Stromal cell of bone marrow (primary cell): ENCODE data around the gene CDIP1.
A peak's percentile ranks its signal among the peaks of the same experiment; 100 is the strongest.

Experiments
- DNase-seq: peaks from one replicate; pipeline ENCODE4 v3.0.0-alpha.2; 2012; ENCODE audit warnings: low read depth

CDIP1 gene

DNA sequence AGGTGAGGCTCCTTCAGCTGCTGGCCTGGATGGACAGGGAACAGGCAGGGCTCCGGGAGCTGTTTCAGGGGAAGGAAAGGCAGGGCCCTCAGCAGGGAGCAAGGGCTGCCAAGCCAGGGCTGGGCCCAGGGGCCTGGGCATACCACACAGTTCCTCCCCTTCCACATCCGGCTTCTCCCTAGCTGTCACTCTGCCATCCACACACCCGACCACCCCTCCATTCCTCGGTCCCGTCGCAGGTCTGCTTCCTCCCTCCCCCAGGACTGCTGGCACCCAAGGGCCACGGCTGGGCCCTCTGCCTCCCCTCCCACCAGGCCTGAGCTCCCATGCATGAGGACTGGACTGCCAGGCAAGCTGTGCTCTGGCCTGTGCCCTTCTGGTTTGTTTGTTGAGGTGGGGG, 24.0 kb downstream of the CDIP1 start:
- no peak for DNase-seq

GRCh38 chr16:4513881-4514280, 24.7 kb downstream of the CDIP1 start:
- DNase-seq = no peak

DNA sequence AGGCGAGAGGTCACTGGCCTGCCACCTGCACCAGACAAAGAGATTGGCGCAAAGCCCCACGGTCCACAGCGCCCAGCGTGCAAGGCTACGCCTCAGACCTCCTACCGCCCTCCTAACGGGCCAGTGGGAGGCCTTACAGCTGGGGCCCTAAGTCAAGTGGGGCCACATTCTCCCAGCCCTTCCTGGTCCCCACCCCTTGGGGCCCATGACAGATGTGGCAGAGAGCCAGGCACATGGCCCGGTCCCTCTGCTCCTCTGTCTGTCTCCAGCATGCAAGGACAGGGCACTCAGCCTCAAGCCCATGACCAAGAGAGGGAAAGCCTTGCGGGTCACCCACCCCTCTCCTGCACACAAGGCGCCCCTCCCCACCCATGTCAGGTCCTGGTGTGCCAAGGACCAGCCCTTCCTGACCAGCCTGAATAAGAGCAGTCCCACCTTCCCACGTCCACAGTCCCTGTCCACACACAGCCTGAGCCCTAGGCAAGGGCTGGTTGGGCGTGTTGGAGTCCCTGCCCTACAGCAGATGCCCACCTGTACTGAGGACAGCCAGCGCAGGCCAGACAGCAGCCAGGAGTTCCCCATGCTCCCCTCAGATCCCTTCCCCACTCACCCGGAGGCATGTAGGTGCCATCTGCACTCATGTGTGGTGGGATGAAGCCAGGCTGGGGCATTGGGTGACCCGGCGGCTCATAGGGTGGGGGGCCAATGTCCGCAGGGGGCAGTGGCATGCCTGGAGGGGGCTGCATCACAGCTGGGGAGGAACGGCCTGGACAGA, 25.3 kb downstream of the CDIP1 start:
- no peak for DNase-seq

DNA sequence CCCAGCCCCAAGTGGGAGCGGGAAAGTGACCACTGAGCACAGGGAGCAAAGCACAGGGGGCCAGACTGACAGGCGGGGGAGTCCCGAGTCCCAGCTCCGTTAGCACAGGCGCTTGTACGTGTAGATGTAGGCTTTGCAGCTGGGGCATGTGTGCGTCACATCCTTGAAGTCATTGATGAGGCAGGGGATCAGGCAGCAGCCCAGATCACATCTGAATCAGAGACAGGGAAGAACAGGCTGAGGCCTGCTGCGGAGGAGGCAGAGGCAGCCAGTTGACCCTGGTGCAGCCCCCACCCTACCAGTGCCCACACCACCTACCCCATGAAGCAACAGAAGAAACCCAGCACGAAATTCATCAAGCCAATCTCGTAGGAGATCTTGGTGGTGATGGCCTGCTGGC, 26.1 kb downstream of the CDIP1 start:
- no peak for DNase-seq

- no peak for DNase-seq
Measured at GRCh38 chr16:4511441-4512082, 27.0 kb downstream of the CDIP1 start.

DNA sequence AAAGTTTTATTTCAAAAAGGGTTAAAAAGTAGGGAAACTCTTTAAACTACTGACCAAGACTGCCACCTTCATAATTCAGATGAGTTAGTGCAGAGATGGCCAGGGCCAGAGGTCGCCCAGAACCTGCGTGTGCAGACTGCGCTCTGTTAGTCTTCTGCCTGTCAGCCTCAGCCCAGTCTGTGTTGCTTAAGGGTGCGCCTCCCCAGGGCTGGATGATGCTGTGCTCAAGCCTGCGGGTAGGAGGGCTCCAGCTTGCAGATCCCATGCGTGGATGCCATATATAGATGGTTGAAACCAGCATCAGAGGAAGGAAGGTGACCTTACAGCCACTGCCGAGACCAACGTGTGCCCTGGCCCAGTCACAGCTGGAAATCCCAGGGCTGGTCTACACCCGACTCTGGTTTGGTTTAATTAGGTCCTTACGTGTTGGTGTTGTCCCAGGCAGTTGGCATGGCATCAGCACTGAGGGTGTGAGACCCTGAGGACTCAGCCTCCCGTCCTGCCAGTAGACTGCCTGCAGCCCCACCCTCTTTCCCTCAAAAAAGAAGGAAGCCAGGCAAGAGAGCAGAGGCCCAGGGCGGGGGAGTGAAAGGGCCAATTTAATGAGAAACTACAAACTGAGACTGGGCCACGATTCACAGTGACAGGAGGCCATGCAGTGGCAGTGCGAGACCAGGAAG, 27.7 kb downstream of the CDIP1 start:
- DNase-seq = no peak

DNA sequence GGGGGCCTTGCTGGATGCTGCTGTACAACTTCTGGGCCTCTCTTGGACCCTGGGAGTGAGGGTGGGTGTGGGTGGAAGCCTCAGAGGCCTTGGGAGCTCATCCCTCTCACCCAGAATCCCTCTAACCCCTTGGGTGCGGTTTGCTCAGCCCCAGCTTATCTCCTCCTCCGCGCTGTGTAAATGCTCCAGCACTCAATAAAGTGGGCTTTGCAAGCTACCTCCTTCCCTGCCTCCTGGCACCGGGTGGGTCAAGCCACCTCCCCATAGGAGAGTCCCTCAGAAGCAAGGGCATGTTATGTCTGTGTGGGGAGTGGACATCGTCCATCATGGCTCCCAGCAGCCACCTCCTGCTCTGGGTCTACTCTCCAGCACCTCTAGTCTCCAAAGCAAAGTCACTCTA, 28.4 kb downstream of the CDIP1 start:
- DNase-seq = no peak

DNA sequence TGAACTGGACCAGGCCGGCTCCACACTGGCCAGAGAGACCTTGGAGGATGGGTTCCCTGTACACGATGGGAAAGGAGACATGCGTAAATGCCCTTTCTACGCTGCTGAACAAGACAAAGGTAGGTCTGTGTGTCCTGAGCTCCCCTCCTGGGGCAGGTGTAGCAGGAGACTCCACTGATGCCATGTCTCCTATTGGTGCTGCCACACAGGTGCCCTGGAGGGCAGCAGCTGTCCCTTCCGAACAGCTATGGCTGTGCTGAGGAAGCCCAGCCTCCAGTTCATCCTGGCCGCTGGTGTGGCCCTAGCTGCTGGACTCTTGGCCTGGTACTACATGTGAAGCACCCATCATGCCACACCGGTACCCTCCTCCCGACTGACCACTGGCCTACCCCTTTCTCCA, 29.2 kb downstream of the CDIP1 start:
- no peak for DNase-seq

DNA sequence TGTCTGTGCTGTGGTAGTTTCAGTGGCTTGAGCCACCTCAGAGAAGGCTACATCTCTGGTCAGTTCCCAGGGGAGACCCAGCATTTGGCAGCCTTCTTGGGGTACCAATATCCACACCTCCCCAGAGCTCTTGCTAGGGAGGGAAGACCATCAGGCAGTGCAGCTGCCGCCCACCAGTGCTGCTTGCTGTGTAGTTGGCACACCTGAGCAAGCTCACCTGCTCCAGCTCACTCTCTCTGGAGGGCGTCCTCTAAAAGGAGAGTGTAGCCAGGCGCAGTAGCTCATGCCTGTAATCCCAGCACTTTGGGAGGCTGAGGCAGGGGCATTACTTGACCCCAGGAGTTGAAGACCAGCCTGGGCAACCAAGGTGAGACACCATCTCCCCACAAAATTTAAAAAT, 29.8 kb downstream of the CDIP1 start:
- DNase-seq = no peak

DNA sequence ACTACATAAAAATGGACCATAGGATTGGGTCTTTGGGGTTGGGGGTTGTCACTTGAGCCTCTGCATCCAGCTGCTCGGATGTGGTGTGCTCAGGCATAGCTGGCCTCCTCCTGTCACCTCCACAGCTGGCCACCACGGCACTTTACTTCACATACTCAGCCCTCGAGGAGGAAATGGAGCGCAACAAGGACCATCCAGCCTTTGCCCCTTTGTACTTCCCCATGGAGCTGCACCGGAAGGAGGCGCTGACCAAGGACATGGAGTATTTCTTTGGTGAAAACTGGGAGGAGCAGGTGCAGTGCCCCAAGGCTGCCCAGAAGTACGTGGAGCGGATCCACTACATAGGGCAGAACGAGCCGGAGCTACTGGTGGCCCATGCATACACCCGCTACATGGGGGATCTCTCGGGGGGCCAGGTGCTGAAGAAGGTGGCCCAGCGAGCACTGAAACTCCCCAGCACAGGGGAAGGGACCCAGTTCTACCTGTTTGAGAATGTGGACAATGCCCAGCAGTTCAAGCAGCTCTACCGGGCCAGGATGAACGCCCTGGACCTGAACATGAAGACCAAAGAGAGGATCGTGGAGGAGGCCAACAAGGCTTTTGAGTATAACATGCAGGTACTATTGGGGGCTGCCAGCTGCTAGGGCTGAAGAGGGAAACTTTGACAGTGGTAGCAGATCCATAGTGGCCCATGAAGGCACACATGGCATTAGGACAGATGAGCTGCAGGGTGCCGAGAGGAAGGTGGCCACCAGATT, 30.8 kb downstream of the CDIP1 start:
- no peak for DNase-seq

GRCh38 chr16:4506450-4506849, 32.1 kb downstream of the CDIP1 start:
- DNase-seq = peak; percentile 67

DNA sequence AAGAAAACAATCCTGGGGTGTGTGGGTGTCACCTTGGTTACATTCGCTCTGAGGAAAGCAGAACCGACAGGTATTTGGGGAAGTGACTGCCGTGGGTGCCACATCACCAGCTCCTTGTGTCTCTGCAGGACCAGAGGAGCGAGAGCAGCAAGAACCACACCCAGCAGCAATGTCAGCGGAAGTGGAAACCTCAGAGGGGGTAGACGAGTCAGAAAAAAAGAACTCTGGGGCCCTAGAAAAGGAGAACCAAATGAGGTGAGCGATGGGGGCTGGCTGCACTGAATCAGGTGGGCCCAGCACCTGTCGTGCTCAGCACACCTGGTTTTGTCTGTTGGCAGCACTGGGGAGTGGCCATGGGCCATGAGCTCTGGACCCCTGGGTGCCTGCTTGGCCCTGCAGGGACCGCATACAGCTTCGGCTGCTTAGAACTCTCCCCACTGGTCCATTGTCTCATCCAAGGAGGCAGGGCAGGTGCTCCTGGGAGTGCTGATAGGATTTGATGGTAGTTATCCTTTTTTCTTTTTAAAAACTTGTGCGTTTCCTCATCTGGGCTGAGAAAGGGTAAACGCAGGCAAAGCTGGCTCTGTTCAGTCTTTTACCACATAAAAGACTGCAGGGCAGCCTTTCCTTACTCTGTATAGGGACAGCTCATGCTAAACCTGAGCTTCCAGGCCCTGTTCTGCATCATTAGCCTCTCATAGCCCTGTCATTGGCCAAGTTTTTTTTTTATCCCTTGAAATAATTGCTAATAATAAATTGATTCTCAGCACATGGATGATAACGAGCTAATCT, 33.0 kb downstream of the CDIP1 start:
- DNase-seq = no peak

DNA sequence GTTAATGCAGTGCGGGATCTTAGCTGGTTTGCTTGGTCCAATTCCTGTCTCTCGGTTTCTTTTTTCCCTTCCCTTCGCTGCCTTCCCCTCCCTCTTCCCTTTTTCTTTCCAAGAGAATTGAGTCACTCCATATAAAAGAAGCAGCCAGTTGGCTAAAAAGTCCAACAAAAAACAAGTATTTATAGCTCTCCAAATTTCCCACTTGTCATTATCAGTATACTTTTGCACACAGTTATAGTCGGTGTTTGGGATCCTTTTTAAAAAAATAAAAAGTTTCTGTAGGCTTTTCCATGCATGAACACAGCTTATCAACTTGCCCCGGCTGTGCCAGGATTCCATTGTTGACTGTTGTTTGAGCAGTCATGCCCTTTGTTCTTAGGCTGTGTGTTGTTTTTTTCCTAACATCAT, 37.5 kb downstream of the CDIP1 start:
- DNase-seq = no peak

DNA sequence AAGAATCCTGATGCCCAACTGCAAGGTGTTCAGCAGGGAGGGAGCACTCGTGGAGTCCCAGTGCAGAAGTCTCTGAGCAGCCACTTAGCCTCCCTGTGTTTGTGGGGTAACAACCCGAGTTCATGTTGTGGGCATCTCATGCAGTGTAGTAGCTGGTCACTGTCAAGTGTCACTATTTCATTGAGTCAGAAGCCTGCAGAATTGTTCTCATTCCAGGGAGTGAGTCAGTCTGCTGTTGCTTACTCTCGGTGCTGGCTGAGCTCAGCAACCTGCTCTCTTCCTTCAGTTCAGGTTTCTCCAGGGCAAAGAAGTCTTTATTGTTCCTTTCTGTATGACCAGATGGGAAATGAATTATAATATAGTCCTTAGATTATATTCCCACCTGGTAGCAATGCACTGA, 38.3 kb downstream of the CDIP1 start:
- DNase-seq = peak; percentile 63

GRCh38 chr16:4499196-4499555, 39.4 kb downstream of the CDIP1 start:
- DNase-seq = no peak

DNA sequence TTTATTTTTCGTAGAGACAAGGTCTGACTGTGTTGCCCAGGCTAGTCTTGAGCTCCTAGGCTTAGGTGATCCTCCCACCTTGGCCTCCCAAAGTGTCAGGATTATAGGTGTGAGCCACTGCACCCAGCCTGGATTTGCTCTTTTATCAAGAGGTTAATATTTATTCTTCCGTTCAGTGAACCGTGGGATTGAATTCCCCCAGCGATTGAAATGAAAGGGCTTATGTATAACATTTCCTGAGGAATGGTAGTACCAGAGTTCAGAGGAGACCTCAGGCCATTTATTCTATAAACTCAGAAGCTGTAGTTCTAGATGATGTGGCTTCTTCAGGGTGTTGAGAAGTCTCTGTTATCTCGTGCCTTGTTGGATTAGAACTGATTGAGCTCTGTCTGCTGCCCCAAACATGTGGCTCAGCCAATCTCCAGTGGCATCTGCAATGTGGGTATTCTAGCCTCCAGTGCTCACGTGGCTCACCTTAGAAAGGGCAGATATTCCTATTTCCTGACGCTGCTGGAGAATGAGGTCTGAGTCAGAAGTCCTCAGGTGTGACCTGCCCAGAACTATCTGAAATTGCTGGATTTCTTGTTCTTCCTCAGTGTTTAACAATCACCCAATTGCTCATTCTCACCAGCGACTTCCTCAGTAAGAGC, 39.9 kb downstream of the CDIP1 start:
- no peak for DNase-seq

DNA sequence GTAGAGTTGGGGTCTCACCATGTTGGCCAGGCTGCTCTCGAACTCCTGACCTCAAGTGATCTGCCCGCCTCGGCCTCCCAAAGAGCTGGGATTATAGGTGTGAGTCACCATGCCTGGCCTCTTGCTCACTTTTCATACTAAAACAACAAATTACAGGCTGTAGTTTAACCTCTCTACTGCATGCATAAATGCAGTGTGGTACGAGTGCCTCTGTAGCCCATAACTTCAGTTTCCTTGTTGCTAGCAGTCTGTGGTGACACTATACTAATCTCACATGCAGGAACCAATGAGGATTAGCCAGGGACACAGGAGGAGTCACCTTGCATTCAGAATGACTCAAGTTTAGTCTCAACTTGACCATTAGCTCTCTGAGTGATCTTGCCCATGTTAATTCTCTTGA, 42.3 kb downstream of the CDIP1 start:
- peak; percentile 31 for DNase-seq

DNA sequence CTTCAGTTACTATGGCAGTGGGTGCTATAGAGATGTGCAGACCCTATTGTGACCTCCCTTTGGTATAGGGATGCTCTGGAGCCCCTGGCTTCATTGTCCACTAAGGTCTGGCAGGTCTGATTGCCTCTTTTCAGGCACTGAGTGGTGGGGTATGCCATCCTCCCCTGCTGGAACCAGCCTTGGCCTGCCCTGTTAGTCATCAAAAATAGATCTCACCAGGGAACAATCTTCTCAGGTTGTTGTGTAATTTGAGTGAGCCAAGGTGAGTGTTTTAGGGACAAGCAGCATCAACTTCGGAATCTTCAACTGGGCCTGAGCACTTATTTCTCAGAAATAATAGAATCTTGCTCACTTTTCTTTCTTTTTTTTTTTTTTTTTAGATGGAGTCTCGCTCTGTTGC, 42.8 kb downstream of the CDIP1 start:
- no peak for DNase-seq

DNA sequence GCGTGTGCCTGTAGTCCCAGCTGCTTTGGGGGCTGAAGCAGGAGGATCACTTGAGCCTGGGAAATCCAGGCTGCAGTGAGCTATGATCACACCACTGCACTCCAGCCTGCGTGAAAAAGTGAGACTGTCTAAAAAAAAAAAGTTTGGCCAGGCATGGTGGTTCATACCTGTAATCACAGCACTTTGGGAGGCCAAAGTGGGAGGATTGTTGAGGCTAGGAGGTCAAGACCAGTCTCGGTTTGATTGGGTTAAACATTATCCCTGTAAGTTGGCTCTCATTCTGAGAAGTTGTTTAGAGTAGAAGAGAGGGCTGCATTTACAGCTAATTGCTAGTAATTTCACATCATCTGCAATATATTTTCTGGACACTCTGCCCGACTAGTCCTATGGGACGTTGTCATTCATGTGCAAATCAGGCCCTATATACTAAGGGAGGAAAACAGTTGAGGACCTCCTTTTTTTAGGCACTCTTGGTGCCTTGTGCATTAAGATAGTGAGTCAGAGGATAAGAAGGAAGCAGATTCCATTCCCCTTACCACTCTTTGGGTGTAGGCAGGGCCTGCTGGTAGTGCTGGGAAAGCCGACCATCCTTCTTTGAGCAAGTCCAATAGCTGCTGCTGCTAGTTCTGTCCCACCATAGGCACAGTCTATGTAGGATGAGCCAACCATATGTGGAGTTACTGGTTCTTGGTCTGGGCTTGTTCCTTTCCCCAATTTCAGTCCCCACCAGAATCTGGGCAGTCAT, 43.7 kb downstream of the CDIP1 start:
- peak; percentile 45 for DNase-seq

- no peak for DNase-seq
Measured at GRCh38 chr16:4491898-4492297, 46.7 kb downstream of the CDIP1 start.

DNA sequence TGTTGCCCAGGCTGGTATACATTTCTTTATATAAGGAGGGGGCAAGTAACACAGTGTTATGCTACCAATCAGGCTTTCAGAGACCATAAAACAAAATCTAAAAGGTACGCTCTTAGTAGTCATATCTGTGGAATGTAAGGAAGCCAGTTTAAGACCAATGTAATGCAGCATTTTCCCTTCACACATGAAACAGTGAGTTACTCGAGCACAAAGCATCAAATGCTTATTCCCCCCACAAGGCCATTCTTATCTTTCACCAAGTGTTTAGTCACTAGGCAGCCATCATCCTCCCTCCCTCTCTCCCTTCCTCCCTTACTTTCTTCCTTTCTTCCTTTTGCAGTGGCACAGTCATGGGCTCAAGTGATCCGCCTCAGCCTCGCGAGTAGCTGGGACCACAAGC, 49.5 kb downstream of the CDIP1 start:
- DNase-seq = no peak
